Fibroblast of mammary gland (primary cell): ENCODE results near the gene ECI2.

Experiments
- DNase-seq: peaks from one replicate; pipeline ENCODE4 v3.0.0-alpha.2; 2010; ENCODE audit warnings: low read depth
- H3K4me3 ChIP-seq: 2 replicates; pipeline ENCODE4 v1.5.1; 2011; ENCODE audit warnings: low read depth, mild to moderate bottlenecking, low read length, moderate library complexity; ENCODE audit not compliant: control insufficient read depth
- TF ChIP-seq, protein P1 (sequence below): conservative IDR thresholded peaks from 2 replicates; pipeline ENCODE4 v1.5.1; 2011; ENCODE audit warnings: low read depth, low read length, inconsistent platforms; ENCODE audit not compliant: control insufficient read depth, insufficient read depth

Gene ECI2

GRCh38 chr6:4133941-4134838, 1.2 kb downstream of the ECI2 start:
- H3K4me3 ChIP-seq = peak overlapping the region; percentile 92
- TF ChIP-seq, protein P1, sequence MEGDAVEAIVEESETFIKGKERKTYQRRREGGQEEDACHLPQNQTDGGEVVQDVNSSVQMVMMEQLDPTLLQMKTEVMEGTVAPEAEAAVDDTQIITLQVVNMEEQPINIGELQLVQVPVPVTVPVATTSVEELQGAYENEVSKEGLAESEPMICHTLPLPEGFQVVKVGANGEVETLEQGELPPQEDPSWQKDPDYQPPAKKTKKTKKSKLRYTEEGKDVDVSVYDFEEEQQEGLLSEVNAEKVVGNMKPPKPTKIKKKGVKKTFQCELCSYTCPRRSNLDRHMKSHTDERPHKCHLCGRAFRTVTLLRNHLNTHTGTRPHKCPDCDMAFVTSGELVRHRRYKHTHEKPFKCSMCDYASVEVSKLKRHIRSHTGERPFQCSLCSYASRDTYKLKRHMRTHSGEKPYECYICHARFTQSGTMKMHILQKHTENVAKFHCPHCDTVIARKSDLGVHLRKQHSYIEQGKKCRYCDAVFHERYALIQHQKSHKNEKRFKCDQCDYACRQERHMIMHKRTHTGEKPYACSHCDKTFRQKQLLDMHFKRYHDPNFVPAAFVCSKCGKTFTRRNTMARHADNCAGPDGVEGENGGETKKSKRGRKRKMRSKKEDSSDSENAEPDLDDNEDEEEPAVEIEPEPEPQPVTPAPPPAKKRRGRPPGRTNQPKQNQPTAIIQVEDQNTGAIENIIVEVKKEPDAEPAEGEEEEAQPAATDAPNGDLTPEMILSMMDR = no peak
- DNase-seq = peak; percentile 25

DNA sequence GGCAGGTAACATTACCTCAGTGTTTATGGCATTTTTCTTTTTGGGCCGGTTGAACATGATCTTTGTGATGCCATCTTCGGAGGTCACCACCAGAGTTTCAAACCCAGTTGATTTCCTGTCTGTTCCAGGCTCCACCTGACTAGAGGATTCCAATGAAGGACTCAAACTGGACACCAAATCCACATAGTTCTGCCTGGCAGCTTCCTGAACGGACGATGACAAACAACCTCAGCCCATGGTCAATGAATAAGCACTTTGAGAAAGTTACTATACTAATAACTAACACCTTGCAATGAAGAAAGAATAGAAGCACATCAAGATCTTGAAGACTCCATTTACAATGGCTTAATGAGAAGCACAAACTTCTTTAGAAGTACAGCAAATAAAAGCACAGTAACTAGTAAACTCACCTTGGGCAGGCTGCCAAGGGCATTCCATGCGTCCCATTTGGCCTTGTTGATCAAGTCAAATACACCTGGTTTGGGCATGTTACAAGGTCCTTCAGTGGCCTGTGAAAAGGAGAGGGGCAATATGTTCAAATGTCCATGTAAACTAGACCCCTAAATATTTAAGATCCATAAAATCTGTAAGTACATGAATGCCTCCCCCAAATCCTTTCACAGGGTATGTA, 4.9 kb downstream of the ECI2 start:
- TF ChIP-seq, protein P1 = no peak
- no peak overlapping the region for H3K4me3 ChIP-seq
- no peak for DNase-seq

GRCh38 chr6:4129446-4129845, 5.9 kb downstream of the ECI2 start:
- TF ChIP-seq, protein P1 = no peak
- DNase-seq = no peak
- no peak overlapping the region for H3K4me3 ChIP-seq

DNA sequence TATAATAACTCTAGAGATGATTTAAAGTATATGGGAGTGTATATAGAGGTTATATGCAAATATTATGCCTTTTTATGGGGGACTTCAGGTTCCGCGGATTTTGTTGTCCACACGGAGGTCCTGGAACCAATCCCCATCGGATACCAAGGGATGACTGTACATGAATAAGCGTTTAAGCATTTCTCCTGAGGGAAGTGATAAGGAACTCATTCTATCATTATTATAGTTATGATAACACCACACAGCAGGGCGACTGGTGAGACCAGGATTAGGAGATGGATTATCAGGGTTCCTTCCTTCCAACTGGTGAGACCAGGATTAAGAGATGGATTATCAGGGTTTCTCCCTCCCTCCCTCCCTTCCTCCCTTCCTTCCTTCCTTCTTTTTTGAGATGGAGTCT, 6.6 kb downstream of the ECI2 start:
- TF ChIP-seq, protein P1 = no peak
- H3K4me3 ChIP-seq = no peak overlapping the region
- no peak for DNase-seq

GRCh38 chr6:4128072-4128471, 7.3 kb downstream of the ECI2 start:
- DNase-seq = no peak
- TF ChIP-seq, protein P1 = no peak
- no peak overlapping the region for H3K4me3 ChIP-seq

DNA sequence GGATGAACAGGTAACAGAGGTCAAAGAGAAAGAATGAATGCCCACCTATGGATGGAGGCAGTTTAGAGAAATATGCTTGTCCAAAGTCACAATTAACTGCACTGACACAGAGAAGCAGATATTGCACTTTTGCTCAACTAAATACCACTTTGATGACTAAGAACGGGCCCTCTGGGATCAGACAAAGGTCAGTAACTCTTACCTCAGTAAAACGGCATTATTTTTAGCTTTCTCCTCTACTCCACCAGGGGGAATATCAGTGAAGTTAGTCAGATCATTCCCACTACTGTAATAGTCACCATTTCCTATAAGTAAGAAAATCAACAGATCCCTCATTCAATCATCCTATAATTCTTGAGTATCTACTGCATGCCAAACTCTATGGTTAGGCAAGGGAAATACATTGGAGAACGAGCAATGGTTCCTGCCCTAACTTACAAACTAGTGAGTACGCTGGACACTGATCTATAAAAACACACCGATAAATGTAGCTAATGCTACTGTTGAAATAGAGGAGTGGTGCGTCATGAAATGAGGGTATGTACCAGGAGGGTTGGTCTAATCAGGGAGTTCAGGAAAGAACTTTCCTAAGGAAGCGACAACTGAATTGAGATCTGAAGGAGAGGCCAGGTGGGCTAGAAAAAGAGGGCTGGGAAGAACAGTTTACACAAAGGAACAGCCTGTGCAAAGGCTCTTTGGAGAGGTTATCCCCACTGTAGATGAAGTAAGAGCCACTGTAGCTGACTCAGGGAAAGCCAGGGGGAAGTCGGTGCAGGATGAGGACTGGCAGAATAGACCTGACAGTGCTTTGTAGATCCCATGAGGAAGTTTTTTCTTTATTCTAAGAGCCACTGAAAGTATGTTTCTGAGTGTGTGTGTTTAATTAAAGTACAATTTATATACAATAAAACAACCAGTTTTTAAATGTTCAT, 9.2 kb downstream of the ECI2 start:
- peak; percentile 93 for DNase-seq
- H3K4me3 ChIP-seq = no peak overlapping the region
- TF ChIP-seq, protein P1 = peak; percentile 57
